GM12878 (cell line): ENCODE results near the gene TAF13. TPM values are rescaled to one million over a fixed set of nuclear protein-coding genes. Genes with fewer than 3 reads are reported as not detected.

Source experiments
- BCL3 ChIP-seq: IDR thresholded peaks from 2 replicates; pipeline ENCODE4 v1.6.1; 2011; ENCODE audit warnings: borderline replicate concordance, low read depth, mild to moderate bottlenecking, moderate library complexity, low read length; ENCODE audit not compliant: insufficient read depth, poor library complexity, severe bottlenecking
- CEBPZ ChIP-seq: fragments of 150-350 bp; IDR thresholded peaks from 2 replicates; pipeline ENCODE4 v1.6.1; 2016; ENCODE audit warnings: low read depth, low read length
- CHD4 ChIP-seq: fragments of 200-600 bp; sonication (generic); IDR thresholded peaks from 2 replicates; pipeline ENCODE4 v1.6.1; 2016; ENCODE audit warnings: mild to moderate bottlenecking
- ELK1 ChIP-seq: IDR thresholded peaks from 2 replicates; pipeline ENCODE4 v1.6.1; 2012; ENCODE audit warnings: low read depth, low read length, improper control_type of control experiment
- MXI1 ChIP-seq: fragments of 150-350 bp; IDR thresholded peaks from 2 replicates; pipeline ENCODE4 v1.6.1; 2011; ENCODE audit warnings: low read depth, mild to moderate bottlenecking, inconsistent platforms, low read length, improper control_type of control experiment
- MYB ChIP-seq: fragments of 150-350 bp; IDR thresholded peaks from 2 replicates; pipeline ENCODE4 v1.6.1; 2014; ENCODE audit warnings: mild to moderate bottlenecking, low read depth, low read length, borderline replicate concordance
- NKRF ChIP-seq: fragments of 450-650 bp; conservative IDR thresholded peaks from 2 replicates; pipeline ENCODE4 v1.6.1; 2017; ENCODE audit warnings: mild to moderate bottlenecking, moderate library complexity
- NRF1 ChIP-seq: conservative IDR thresholded peaks from 2 replicates; pipeline ENCODE4 v1.6.1; 2011; ENCODE audit warnings: mild to moderate bottlenecking, low read depth, low read length, improper control_type of control experiment
- PAX8 ChIP-seq: fragments of 450-650 bp; IDR thresholded peaks from 2 replicates; pipeline ENCODE4 v1.6.1; 2017; ENCODE audit warnings: mild to moderate bottlenecking, moderate library complexity
- SIX5 ChIP-seq: IDR thresholded peaks from 2 replicates; pipeline ENCODE4 v1.6.1; 2011; ENCODE audit warnings: mild to moderate bottlenecking, low read depth, low read length, moderate library complexity; ENCODE audit not compliant: severe bottlenecking
- TAF1 ChIP-seq: IDR thresholded peaks from 2 replicates; pipeline ENCODE4 v1.6.1; 2011; ENCODE audit warnings: mild to moderate bottlenecking, low read depth, low read length, borderline replicate concordance
- YY1 ChIP-seq: IDR thresholded peaks from 2 replicates; pipeline ENCODE4 v1.6.1; 2011; ENCODE audit warnings: low read depth, mild to moderate bottlenecking, low read length
- ZBTB11 ChIP-seq: fragments of 450-650 bp; formaldehyde crosslinking; IDR thresholded peaks from 2 replicates; pipeline ENCODE4 v1.5.0; 2022; ENCODE audit warnings: mild to moderate bottlenecking, missing genetic modification characterization
- ZSCAN29 ChIP-seq: fragments of 450-650 bp; IDR thresholded peaks from 2 replicates; pipeline ENCODE4 v1.6.1; 2017; ENCODE audit warnings: mild to moderate bottlenecking, moderate library complexity
- polyA plus RNA-seq, 11 experiments: library from polyadenylated mRNA; depleted of rRNA in 4 of 11; unstranded in 6 of 11; stranded (reverse) in 5 of 11; fragments of >200 nt; fragmentation: Nextera tagmentation in 4 of 11; fragmentation: Illumina TruSeq in 1 of 11; extraction: Ambion mirVana in 4 of 11; extraction: Trizol in 1 of 11; gene quantifications; 1 replicate in 1 of 11; 2 replicates in 10 of 11; pipeline versions ENCODE4 v1.2.1 to v1.2.3, GENCODE V29; 2011 to 2016; ENCODE audit warnings: inconsistent platforms in 2 of 11, missing spikeins in 2 of 11, low read depth in 1 of 11
- total RNA-seq, 4 experiments: library from RNA; depleted of rRNA in 3 of 4; stranded (reverse); fragments of >200 nt in 3 of 4; fragmentation: Illumina TruSeq in 1 of 4; extraction: Trizol in 1 of 4; gene quantifications; 2 replicates each; pipeline versions ENCODE4 v1.2.1 to v1.2.3, GENCODE V29; 2013 to 2021

TAF13 gene
- total and polyA plus RNA-seq, 10 of the 15 experiments (the other 5 are each of a cell fraction or from before 2014, with no cell fraction given), result 8.1 to 30.6 (median 18.0) TPM

- TF ChIP-seq BCL3 (no peak), CHD4 (no peak), MYB (no peak), MXI1 (no peak), ELK1 (no peak), TAF1 (no peak), ZBTB11 (CRISPR knock-in tag) (no peak), ZSCAN29 (0 out of 2 replicates have a peak, but pooled peaks have one; percentile 40), SIX5 (no peak), YY1 (0 out of 2 replicates have a peak, but pooled peaks have one; percentile 19), CEBPZ (no peak), PAX8 (no peak), NKRF (no peak), NRF1 (no peak)
Measured at GRCh38 chr1:109089242-109090015, 13.6 kb upstream of the TAF13 start (continued).
